ENCODE measurements around the gene SYT11. TPM values are rescaled to one million over a fixed set of nuclear protein-coding genes. Genes with fewer than 3 reads are reported as not detected.
"Not testable (repeated sequence)": the region's sequence is repeated elsewhere in the genome, so short reads cannot be mapped to it uniquely, and the experiment has no call there.

SYT11 gene
- total RNA-seq, 1 donor from 2014 or later = 35.9 TPM

DNA sequence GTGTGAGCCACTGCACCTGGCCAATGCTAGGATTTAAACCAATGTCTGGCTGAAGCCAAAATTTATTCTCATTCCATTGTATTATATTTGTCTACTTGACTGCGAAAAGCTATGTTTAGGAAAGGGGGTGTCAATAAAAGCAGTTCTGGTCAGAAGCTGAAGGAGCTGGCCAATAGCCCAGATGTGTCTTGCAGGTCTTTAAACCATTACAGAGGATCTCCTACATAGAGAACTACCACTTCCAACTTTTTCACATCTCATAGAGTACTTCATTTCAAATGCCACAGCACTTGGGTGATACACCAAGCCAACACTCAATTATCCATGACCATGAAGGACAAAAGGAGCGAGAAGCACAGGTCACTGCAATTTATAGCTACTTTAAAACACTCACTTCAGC lies 2.5 kb downstream of the SYT11 start:
- DNase-seq = no peak

DNA sequence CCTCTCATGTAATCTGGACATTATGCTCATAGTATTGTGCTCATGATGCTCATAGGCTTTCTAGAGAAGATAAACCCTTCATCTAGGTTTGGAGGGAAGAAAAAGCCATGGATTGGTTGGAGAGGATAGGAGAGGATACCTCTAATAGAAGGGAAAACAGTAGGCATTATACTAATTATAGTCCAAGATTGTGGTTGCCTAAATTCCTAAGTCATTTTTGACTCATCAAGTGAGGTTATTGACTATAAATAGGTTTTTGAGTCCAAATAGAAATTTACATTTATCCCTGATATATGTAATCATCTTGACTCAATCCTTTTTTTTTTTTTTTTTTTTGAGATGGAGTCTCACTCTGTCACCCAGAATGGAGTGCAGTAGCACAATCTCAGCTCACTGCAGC lies 5.0 kb downstream of the SYT11 start:
- DNase-seq = no peak

DNA sequence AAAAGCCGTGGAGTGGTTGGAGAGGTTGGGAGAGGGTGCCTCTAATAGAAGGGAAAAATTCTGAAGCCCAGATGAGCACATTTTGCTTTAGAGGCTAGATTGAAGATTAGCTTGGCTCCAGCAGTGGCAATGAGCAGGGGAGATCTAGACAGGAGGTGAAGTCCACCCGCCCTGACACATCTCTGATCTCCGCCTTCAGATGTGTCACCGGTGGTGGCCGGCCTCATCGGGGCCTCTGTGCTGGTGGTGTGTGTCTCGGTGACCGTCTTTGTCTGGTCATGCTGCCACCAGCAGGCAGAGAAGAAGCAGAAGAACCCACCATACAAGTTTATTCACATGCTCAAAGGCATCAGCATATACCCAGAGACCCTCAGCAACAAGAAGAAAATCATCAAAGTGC lies 8.4 kb downstream of the SYT11 start:
- no peak for DNase-seq

DNA sequence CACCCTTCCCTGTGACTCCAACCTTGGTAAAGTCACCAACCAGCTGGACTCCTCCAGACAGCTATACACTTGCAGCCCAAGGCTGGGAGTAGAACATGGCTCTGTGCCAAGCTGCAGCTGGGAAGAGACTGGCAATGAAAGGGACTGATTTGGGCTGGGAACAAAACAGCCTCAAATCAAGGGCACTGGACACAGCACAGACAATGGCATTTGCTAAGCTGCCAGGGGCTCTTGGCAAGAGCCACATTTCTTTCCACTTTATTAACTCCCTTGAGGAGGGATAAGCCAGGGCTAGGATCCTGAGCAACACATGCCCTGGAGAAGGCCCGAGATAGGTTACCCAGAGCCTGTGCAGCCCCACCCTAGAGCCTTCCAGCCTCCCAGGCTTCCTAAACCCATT lies 12.0 kb downstream of the SYT11 start:
- DNase-seq = peak; percentile 60

DNA sequence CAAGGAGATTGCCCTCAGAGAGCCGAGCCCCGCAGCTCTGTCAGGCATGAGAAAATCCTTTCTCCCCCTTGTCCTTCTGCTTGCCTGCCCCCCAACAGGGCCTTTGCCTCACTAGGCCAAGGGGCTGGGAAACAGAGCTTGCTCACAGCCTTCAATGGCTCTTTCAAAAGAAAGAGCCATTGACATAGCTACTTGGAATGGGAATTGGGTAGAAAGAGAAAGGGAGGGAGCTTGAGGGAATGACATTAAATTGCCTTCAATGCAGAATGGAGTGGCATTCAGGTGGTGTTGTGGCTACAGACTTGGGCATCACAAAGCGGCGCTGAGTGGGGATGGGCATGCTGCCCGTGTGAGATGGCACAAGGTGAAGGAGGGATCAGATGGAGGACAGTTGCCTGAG lies 13.2 kb downstream of the SYT11 start:
- no peak for DNase-seq

DNA sequence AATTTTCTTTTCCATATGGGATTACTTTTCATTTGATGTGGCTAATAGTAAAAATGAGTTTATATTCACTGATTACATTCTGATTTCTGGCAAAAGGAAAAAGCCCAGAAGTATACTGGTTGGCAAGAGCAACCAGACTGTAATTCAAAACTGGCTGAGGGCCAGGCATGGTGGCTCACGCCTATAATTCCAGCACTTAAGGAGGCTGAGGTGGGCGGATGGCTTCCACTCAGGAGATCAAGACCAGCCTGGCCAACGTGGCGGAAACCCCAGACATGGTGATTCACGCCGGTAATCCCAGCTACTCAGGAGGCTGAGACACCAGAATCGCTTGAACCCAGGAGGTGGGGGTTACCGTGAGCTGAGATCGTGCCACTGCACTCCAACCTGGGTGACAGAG lies 14.5 kb downstream of the SYT11 start:
- peak; percentile 77 for DNase-seq

DNA sequence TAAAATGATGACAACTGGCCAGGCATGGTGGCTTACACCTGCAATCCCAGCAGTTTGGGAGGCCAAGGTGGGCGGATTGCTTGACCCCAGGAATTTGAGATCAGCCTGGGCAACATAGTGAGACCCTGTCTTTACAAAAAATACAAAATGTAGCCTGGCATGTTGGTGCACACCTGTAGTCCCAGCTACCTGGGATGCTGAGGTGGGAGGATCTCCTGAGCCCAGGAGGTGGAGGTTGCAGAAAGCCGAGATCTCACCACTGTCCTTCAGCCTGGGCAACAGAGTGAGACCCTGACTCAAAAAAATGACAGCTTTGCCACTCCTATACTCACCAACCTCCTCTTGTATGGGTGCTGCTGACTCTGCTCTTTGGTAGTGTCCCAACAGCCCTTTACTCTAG lies 18.6 kb downstream of the SYT11 start:
- no peak for DNase-seq

DNA sequence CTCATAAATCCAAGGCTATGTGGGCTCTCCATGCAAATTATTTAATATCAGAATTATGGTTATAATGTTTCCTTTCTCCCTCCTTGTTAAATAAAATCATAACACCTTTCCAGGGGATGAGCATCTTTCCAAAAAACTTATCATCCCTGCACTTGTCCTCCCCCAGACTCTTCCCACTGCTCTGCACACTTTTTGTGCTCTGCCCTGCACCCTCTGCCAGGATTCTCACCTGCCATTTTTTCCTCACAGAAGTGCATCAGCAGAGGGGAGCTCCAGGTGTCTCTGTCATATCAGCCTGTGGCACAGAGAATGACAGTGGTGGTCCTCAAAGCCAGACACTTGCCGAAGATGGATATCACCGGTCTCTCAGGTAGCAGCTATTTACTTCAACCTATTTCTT lies 20.9 kb downstream of the SYT11 start:
- no peak for DNase-seq

DNA sequence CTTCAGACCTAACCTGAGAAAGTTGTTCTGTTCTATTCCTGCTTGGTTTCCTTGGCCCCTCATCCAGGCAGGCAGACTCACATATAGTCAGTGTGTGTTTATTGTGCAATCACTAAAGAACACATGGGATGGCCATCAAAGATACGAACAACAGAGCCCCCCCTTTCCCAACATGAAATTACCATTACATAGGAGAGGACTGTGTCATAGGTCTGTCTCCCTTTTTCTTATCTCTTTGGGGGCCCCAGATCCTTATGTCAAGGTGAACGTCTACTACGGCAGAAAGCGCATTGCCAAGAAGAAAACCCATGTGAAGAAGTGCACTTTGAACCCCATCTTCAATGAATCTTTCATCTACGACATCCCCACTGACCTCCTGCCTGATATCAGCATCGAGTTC lies 21.6 kb downstream of the SYT11 start:
- no peak for DNase-seq

DNA sequence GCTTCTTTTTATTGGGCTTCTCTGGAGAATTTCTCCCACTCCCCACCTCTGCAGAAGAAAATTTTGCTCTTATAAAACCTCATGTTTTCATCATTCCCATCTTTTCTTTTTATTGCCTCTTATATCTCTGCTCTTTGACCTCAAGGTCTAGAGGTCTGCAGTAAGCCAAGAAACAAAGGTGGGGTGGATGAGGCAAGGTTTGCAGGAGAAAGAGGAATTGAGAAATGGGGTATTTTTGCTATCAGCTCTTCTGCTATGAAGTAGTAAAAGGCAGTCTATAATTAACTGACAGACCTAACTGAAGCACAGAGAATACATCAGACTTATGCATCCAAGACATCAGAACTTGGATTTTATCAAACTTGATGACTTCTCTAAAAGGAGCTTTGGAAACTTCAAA lies 22.9 kb downstream of the SYT11 start:
- DNase-seq = no peak

DNA sequence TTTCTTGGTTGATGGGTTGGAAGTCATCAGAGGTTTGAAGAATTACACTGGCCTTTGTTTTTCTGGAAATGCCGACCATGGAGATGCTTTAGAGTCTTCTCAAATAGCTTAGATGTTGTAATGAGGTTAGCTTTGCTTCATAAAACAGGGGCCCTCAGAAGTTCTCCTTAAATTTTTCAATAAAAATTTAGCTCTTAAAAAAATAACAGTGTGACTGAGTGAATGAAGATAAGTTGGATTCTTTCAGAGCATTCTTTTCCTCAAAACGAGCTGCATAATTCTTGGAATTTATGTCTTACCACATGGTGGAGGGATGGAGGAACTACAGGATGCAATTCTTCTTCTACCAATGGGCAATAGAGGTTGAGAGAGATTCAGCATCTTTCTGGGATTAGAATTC lies 23.4 kb downstream of the SYT11 start:
- no peak for DNase-seq

DNA sequence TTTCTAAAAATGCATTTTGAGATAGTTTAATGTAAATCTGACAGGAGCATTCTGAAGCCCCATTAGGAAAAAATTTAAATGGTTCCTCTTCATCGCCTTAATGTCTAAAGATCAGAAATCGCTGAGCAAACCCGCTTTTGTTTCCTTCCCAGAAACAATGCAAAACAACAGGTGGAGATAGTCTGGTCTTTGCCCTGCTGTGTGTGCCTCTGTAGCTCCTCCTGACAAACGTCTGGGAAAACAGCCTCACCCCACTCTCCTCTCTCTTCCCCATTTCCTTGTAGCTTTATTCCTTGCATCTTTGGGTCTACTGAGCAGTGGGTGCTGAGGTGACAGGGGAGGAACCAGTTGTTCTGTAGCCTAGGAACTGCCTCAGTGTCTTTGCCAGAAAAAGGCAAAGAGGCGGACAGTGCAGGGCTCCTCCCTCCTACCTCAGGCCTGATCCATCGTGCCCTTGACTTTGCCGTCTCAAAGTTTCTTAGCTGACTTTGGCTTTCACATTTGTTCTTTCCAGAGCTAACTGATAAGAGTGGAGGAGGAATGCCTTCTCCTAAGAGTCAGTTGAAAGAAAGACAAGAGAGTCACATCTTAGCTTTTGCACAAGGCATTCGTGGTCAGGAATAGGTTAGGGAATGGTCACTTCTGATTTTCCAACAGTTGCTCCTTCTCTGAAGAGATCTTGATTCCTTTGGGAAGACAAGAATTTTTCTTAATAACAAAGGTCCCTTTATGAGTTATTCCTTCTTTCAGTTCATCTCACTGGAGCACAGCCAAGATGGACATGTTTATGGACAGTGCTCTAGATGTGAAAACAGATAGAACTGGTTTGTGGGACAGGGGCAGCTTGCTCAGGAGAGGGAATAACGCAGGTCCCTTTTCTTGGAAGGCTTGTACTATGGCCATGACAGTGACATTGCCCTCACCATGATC lies 24.9 kb downstream of the SYT11 start:
- DNase-seq = no peak

DNA sequence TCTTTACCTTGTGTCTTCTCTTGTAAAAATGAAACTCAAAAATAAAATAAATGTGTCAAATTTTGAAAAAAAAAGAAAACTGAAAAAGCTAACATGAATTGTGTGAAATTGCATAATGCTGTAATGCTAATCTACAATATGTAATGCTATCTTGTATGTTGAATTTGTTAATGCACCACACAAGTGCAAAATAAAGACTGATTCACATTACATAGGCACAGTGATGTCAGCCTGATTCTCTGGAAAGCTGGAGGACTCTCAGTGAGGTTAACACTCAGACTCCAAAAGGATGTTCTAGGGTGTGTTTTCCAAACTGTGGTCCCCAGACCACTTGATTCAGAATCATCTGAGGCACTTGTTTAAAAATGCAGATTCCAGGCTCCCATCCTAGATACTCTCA lies 25.6 kb downstream of the SYT11 start:
- DNase-seq = no peak

DNA sequence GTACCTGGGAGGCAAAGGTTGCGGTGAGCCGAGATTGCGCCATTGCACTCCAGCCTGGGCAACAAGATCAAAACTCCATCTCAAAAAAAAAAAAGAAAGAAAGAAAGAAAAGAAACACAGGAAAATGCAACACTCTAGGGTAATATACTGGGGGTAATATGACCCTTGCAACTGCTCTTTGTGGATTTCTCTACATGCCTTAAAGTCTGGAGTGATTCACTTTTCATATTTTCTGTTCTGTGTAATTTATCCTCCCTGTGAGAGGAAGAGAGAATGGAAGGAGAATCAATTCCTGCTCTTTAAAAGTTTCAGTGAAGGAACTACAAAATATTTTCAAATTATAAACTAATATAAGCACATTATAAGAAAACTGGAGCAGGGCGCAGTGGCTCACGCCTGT lies 29.1 kb downstream of the SYT11 start:
- no peak for DNase-seq

DNA sequence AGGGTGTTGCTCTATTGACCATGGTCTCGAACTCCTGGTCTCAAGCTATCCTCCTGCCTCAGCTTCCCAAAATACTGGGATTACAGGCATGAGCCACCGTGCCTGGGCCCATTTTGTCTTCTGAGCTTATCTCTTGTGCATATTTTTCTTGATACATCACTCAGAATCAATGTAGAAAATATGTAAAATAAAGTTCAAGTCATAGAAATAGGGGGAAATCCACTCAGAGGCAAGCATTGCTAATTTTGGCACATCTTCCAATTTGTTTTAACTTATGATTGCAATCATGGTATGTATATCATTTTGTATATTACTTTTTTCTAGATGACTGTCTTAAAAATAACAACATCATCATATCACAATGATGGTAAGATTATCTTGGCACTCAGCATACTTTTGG lies 30.2 kb downstream of the SYT11 start:
- DNase-seq = peak; percentile 47

DNA sequence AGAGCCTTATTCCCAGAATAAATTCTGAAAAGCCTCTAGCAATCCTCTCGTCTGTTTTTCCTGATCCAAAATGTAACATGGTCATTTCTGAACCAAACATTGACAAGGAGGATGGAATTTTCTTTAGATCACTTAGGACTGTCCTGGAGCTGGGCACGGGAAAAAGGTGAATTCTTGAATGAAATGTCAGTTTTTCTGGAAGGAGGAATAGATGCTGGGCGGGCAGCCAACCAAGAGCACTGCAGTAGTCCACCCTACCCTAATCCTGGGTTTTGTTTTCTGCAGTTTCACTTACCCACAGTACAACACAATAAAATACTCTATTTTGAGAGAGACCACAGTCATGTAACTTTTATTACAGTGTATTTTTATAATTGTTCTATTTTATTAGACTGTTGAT lies 30.9 kb downstream of the SYT11 start:
- peak; percentile 5 for DNase-seq

DNA sequence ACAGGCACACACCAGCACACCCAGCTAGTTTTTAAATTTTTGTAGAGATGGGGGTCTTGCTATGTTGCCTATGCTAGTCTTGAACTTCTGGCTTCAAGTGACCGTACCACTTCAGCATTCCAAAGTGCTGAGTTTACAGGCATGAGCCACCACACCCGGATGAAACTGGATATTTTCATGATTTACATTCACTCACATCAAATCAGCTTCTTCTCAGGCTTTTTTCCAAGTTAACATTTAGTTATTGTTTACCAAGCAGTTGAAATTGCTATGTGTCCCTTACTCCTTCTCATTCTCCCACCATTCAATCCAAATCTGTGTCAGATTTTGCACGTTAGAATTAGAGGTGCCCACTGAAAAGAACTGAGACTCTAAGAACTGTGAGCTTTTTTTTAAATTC lies 33.4 kb downstream of the SYT11 start:
- DNase-seq = peak; percentile 73

DNA sequence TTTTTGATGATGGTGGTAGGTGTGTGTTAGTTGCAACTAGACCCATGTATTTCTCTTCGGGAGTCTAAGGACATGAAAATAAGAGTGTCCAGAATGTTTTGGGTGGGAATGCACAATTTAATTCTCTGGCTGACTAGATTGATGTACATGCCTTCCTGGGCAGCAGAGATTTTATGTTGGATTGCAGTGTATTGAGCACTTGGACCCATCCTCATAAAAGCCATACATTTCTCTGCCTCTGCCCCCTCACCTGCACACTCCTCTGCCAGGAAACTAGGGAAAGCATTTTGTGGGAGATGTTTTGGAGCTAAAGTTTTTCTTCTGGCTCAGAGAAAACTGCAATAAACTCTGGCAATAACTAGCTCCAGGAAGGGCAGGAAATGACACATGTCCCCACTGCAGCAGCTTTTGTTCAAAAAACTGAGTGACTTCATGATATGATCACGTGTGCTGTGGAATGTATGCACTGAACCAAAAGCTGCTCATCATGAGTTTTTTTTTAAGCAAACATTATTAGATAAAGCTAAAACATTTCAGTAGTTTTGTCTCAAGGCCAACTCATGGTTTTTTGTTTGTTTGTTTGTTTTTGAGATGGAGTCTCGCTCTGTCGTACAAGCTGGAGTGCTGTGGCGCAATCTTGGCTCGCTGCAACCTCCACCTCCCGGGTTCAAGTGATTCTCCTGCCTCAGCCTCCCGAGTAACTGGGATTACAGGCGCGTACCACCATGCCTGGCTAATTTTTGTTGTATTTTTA lies 34.2 kb downstream of the SYT11 start:
- DNase-seq = peak; percentile 96

DNA sequence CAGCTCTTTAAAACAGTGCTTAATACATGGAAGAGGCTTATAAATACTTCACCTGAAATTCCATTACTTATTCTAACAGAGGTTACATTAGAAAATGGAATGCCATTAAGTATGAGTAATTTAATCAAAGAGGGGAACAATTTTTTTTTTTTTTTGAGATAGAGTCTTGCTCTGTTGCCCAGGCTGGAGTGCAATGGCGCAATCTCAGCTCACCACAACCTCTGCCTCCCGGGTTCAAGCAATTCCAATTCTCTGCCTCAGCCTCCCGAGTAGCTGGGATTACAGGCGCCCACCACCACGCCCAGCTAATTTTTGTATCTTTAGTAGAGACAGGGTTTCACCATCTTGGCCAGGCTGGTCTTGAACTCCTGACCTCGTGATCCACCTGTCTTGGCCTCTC lies 36.2 kb downstream of the SYT11 start:
- DNase-seq = not testable (repeated sequence)

DNA sequence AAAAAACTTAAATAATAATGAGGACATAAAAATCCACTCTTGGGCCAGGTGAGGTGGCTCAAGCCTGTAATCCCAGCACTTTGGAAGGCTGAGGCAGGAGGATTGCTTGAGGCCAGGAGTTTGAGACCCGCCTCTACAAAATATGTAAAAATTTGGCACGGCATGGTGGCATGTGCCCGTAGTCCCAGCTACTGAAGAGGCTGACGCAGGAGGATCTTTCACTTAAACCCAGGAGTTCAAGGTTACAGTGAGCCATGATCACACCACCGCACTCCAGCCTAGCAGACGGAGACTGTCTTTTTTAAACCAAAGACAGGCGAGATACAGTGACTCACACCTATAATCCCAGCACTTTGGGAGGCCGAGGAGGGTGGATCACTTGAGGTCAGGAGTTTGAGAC lies 37.1 kb downstream of the SYT11 start:
- not testable (repeated sequence) for DNase-seq

DNA sequence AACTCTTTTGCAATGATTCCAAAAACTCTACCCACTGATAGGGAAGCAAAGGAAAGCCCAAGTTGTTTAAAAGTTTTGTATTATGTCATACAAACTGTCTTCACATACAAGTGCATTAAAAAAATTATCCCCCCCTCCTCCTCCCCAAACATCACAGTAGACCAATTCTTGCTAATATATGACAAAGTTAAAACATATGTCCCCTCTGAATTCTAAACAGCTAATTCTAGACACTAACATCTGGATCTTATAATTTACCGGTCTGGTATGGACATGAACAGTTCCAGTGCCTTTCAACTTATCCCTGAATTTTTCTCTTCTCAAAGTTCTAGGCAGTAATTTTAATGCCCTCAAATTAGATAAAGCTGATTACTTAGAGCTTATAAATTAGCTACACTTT lies 38.4 kb downstream of the SYT11 start:
- DNase-seq = no peak

DNA sequence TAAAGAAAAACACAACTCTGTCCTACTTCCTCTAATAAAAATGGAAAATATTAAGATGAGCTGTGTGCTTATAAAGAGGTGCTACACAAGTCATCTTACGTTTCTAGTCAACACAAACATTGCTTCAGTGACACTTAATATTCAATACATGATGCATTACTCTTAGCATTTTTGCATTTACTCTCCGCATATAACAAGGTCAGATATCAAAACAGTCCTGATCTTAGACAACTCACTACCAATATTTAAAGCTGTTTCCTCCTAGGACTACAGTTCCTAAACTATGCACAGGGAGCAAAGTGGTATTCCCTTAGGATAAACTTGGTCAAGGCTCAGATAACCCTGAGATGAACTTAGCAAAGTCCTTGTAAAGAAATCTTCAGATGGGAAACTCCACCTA lies 39.5 kb downstream of the SYT11 start:
- no peak for DNase-seq

DNA sequence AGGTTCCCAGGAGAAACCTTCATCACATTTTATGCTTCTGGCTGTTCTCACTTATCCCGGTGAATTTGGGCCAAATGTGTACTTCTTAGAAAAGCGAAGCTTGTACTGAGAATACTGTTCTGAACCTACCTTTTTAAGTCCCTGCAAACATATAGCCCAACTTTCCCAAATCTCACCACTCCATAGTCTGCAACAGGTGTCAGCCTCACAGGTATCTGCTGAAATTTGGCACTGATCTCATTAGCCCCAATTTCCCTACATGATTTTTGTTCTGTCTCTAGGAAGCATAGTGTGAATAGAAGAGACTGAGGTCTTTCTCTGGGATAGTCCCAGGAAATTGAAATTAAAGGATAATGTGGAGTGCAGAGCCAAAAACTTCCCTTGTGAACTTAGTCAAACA lies 40.3 kb downstream of the SYT11 start:
- DNase-seq = no peak

DNA sequence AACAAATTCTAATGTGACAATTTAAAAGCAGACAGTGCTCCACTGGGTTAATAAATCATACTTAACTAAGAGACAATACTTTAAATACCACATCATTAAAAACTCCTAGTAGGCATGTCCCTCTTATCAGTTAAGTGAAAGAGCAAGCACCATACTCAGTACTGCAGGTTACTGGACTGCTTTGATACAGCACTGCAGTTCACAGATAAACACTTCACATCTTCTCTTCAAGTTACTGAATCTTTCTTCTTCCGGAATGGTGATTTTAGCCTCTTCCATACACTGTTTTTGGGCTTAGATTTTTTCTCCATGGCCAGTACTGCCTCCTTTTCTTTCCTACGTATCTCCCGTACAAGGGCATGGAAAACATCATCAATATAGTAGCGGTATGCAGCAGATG lies 40.8 kb downstream of the SYT11 start:
- DNase-seq = no peak
